Raji (cell line): Measurements from ENCODE around the gene CKB.

Experiments
- POLR2A ChIP-seq: IDR thresholded peaks from 2 replicates; pipeline ENCODE4 v1.6.1; 2011; ENCODE audit warnings: low read depth, low read length, control low read depth; ENCODE audit not compliant: insufficient read depth

CKB gene

GRCh38 chr14:103522649-103523574 is at the start of gene CKB:
CKB (minus strand) TSS chr14:103522830; CDS start chr14:103522493, 337 bp downstream.
- TF ChIP-seq POLR2A = no peak

- no peak for TF ChIP-seq POLR2A
These were observed 46.8 kb upstream of the CKB start for GRCh38 chr14:103569408-103569807.

GRCh38 chr14:103568952-103569351 is 46.3 kb upstream of the CKB start:
- no peak for TF ChIP-seq POLR2A

- TF ChIP-seq POLR2A = no peak
These were observed 41.3 kb upstream of the CKB start for GRCh38 chr14:103563844-103564505.

- TF ChIP-seq POLR2A = no peak
These were observed 40.6 kb upstream of the CKB start for GRCh38 chr14:103563226-103563620.

- peak; percentile 77 for TF ChIP-seq POLR2A
These were observed 40.0 kb upstream of the CKB start, which contains the start of the genes BAG5 and COA8 for GRCh38 chr14:103562429-103563225. BAG5 (minus strand) TSS chr14:103562657; CDS start chr14:103561164, 1,493 bp downstream. COA8 (plus strand) TSS chr14:103562960; CDS start chr14:103563002, 42 bp downstream.

- no peak for TF ChIP-seq POLR2A
These were observed 39.5 kb upstream of the CKB start for GRCh38 chr14:103562179-103562428.

GRCh38 chr14:103561381-103562178 is 39.0 kb upstream of the CKB start:
- TF ChIP-seq POLR2A = no peak

- TF ChIP-seq POLR2A = no peak
These were observed 38.1 kb upstream of the CKB start for GRCh38 chr14:103560691-103561090.

GRCh38 chr14:103559766-103560165 is 37.1 kb upstream of the CKB start:
- no peak for TF ChIP-seq POLR2A

- TF ChIP-seq POLR2A = no peak
These were observed 35.6 kb upstream of the CKB start for GRCh38 chr14:103558071-103558882.

GRCh38 chr14:103556946-103557758 is 34.5 kb upstream of the CKB start:
- no peak for TF ChIP-seq POLR2A
